ENCODE data around the gene YKT6. TPM values are rescaled to one million over a fixed set of nuclear protein-coding genes. Genes with fewer than 3 reads are reported as not detected.

Gene YKT6
- polyA plus RNA-seq, 1 donor, result 65.6 TPM

- H3K4me3 ChIP-seq (ENCODE audit: low read length), result no peak overlapping the region
- H3K4me1 ChIP-seq (ENCODE audit: control insufficient read depth, insufficient read depth, low read length), result peaks cover 10% of the 10 kb centered on the region
- DNase-seq, result no peak
- H3K9me3 ChIP-seq (ENCODE audit: control insufficient read depth, low read depth, low read length), result no peaks in the 10 kb centered on the region
- no peaks in the 10 kb centered on the region for H3K36me3 ChIP-seq (ENCODE audit: control insufficient read depth, insufficient read depth, low read length)
- H3K27ac ChIP-seq (ENCODE audit: low read length), result no peak overlapping the region
- H3K27me3 ChIP-seq (ENCODE audit: control insufficient read depth, insufficient read depth, low read length), result peaks cover 11% of the 10 kb centered on the region
- WGBS (ENCODE audit: insufficient coverage, low lambda C conversion rate), result no CpG with 5 or more reads among the region's 18 CpGs
Measured at GRCh38 chr7:44259547-44260457, 59.0 kb downstream of the YKT6 start.

GRCh38 chr7:44261240-44261639, 60.5 kb downstream of the YKT6 start:
- peaks cover 12% of the 10 kb centered on the region for H3K27me3 ChIP-seq (ENCODE audit: control insufficient read depth, insufficient read depth, low read length)
- H3K4me3 ChIP-seq (ENCODE audit: low read length), result no peak overlapping the region
- DNase-seq, result no peak
- H3K9me3 ChIP-seq (ENCODE audit: control insufficient read depth, low read depth, low read length), result no peaks in the 10 kb centered on the region
- no peaks in the 10 kb centered on the region for H3K36me3 ChIP-seq (ENCODE audit: control insufficient read depth, insufficient read depth, low read length)
- WGBS (ENCODE audit: insufficient coverage, low lambda C conversion rate), result no CpG with 5 or more reads among the region's 5 CpGs
- H3K4me1 ChIP-seq (ENCODE audit: control insufficient read depth, insufficient read depth, low read length), result peaks cover 10% of the 10 kb centered on the region
- no peak overlapping the region for H3K27ac ChIP-seq (ENCODE audit: low read length)

GRCh38 chr7:44262031-44262430, 61.3 kb downstream of the YKT6 start:
- H3K27ac ChIP-seq (ENCODE audit: low read length), result no peak overlapping the region
- DNase-seq, result no peak
- peaks cover 10% of the 10 kb centered on the region for H3K4me1 ChIP-seq (ENCODE audit: control insufficient read depth, insufficient read depth, low read length)
- H3K27me3 ChIP-seq (ENCODE audit: control insufficient read depth, insufficient read depth, low read length), result peaks cover 16% of the 10 kb centered on the region
- no CpG with 5 or more reads among the region's 9 CpGs for WGBS (ENCODE audit: insufficient coverage, low lambda C conversion rate)
- H3K36me3 ChIP-seq (ENCODE audit: control insufficient read depth, insufficient read depth, low read length), result no peaks in the 10 kb centered on the region
- H3K4me3 ChIP-seq (ENCODE audit: low read length), result no peak overlapping the region
- no peaks in the 10 kb centered on the region for H3K9me3 ChIP-seq (ENCODE audit: control insufficient read depth, low read depth, low read length)

GRCh38 chr7:44263326-44264082, 62.7 kb downstream of the YKT6 start:
- WGBS (ENCODE audit: insufficient coverage, low lambda C conversion rate), result no CpG with 5 or more reads among the region's 20 CpGs
- H3K4me3 ChIP-seq (ENCODE audit: low read length), result no peak overlapping the region
- no peaks in the 10 kb centered on the region for H3K9me3 ChIP-seq (ENCODE audit: control insufficient read depth, low read depth, low read length)
- no peak for DNase-seq
- H3K27me3 ChIP-seq (ENCODE audit: control insufficient read depth, insufficient read depth, low read length), result peaks cover 16% of the 10 kb centered on the region
- H3K4me1 ChIP-seq (ENCODE audit: control insufficient read depth, insufficient read depth, low read length), result no peaks in the 10 kb centered on the region
- no peak overlapping the region for H3K27ac ChIP-seq (ENCODE audit: low read length)
- no peaks in the 10 kb centered on the region for H3K36me3 ChIP-seq (ENCODE audit: control insufficient read depth, insufficient read depth, low read length)

Other genes with a start within 250 kb of the YKT6 start
- 0.72 TPM for gene SPDYE1, start 203.1 kb upstream of the YKT6 start, polyA plus RNA-seq
- gene DBNL, start 156.3 kb upstream of the YKT6 start, polyA plus RNA-seq, result 66.1 TPM
- gene PGAM2, start 135.4 kb upstream of the YKT6 start, polyA plus RNA-seq, result 4.0 TPM
- 22.7 TPM for gene POLM, start 118.4 kb upstream of the YKT6 start, polyA plus RNA-seq
- gene AEBP1, start 96.6 kb upstream of the YKT6 start, polyA plus RNA-seq, result 23.1 TPM
- gene POLD2, start 77.4 kb upstream of the YKT6 start, polyA plus RNA-seq, result 64.1 TPM
- gene MYL7, start 59.6 kb upstream of the YKT6 start, polyA plus RNA-seq, result 0.52 TPM
- 2.3 TPM for gene GCK, start 11.5 kb upstream of the YKT6 start, polyA plus RNA-seq
- gene CAMK2B, start 124.6 kb downstream of the YKT6 start, polyA plus RNA-seq, result 4.4 TPM

Data from large intestine (tissue), 3 donors.